T-helper 9 cell (primary cell): Measurements from ENCODE around the gene RERE.

Experiments used
- DNase-seq: peaks from one replicate; pipeline ENCODE4 v3.0.0-alpha.2; 2020

Gene RERE

GRCh38 chr1:8663090-8663802 lies 154.2 kb downstream of the RERE start:
- no peak for DNase-seq

- no peak for DNase-seq
These were observed 154.9 kb downstream of the RERE start for GRCh38 chr1:8662380-8663072.

DNA sequence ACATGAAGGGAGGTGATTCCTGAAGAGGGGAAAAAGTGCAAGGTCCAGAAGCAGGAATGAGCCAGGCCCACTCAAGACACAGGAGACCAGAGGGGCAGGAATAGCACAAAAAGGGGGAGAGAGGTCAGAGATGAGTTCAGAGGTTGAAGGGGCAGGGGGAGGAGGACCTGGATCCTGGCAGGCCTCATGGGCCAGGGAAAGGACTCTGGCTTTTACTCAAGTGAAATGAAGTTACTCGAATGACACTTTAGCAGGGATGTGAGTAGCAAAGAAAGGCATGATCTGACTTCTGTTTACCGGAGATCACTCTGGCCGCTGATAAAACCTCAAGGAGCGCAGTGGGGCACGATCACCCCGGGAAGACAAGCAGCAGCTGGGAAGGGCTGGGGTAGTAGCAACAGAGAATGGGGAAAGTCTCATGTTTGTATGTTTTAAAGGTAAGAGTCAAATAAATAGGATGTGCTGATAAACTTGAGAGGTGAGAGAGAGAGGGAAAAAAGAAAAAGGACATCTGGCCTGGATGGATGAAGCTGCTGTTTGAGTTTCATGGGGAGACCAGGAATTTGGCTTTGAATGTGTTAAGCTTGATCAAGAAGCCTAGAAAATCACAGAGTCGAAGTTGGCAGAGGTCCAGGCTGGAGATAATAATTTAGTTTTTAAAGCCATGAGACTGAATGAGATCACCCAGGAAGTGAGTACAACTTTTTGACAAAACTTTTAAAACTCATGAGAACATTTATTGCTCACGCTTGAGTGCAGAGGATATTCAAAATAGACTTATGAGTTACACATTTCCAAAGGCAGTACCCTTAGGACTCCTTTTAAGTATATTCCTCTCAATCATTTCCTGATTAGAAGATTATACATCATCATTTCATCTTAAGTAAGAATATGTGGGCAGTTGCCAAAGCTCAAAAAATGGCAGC lies 156.0 kb downstream of the RERE start:
- no peak for DNase-seq

GRCh38 chr1:8660411-8660828 lies 157.0 kb downstream of the RERE start:
- DNase-seq = no peak

DNA sequence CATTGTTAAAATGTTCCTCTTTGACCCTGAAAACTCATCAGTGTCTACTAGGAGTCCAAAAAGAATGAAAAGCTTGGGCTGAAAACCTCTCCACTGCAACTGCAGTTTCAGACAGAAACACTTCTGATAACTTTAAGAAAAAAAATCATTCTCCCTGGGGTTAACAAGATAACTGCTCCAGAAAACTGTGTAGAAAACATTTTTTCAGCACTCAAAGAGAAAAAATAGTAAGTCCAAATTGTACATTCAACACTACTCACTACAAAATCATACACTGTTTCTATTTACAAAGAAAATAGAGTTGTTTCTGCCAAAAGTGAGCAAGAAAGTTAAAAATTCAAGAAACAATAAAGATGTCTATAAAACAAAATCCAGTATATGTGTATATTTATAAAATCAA lies 157.8 kb downstream of the RERE start:
- DNase-seq = no peak

DNA sequence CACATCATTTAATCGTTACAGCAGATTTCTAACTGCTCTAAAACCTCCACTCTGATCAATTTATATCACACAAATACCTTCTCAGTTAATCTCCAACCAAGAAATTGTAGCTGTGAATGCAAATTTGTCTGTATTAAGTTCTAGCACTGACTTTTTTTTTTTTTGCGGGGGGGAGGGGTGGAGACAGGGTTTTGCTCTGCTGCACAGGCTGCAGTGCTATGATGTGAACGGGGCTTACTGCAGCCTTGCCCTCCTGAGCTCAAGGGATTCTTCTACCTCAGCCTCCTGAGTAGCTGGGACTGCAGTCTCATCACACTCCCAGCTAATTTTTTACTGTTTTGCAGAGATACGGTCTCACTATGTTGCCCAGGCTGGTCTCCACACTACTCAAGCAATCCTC lies 163.6 kb downstream of the RERE start:
- DNase-seq = no peak

- no peak for DNase-seq
These were observed 164.9 kb downstream of the RERE start for GRCh38 chr1:8652467-8653046.

- no peak for DNase-seq
These were observed 165.5 kb downstream of the RERE start for GRCh38 chr1:8651962-8652361.

GRCh38 chr1:8651236-8651890 lies 166.1 kb downstream of the RERE start:
- no peak for DNase-seq

DNA sequence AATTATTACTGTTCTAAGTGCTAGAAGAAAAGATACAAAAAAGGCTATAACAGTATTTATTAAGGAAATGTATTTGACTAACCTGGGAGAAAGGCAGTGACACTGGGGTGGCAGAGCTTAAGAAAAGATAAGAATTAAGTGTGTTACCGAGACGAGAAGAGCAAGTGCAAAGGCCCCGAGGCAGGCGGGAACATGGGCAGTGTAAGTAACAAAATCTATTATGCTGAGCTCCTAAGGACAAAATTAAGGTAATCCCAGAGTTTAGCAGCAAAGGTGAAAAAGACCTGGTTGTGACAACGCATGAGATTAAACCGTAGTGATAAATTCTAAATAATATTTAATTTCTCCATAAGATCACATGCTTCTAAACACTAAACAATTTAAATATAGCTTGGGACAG lies 167.6 kb downstream of the RERE start:
- DNase-seq = no peak

GRCh38 chr1:8649027-8649426 lies 168.4 kb downstream of the RERE start:
- no peak for DNase-seq

GRCh38 chr1:8646996-8647395 lies 170.4 kb downstream of the RERE start:
- DNase-seq = no peak

DNA sequence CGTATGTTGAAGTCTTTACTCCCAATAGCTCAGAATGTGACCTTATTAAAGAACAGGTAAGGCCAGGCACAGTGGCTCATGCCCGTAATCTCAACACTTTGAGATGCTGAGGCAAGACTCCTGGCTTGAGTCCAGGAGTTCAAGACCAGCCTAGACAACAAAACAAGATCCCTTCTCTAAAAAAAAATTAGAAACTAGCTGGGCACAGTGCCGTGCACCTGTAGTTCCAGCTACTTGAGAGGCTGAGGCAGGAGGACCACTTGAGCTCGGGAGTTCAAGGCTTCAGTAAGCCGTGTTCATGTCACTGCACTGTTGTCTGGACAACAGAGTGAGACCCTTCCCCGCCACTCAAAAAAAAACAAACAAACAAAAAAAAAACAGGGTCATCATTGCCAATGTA lies 171.3 kb downstream of the RERE start:
- no peak for DNase-seq

- DNase-seq = no peak
These were observed 173.6 kb downstream of the RERE start for GRCh38 chr1:8643542-8644536.

DNA sequence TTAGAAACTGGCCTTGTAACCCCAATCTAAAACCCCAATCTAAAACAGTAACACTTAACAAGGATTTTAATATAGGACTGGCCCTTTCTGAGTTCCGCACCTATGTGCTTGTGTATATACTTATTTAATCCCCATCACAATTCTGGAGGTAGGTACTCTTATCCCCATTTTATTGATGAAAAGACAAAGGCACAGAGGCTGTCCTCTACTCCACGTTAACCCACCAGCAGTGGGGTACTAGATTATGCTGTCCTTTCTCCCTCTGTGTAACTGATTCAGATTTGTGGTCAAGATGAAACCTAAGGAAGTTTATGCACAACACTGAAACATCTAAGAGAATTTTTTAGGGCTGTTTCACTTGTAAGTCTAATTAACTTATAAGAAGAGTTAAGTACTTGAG lies 175.3 kb downstream of the RERE start:
- no peak for DNase-seq

DNA sequence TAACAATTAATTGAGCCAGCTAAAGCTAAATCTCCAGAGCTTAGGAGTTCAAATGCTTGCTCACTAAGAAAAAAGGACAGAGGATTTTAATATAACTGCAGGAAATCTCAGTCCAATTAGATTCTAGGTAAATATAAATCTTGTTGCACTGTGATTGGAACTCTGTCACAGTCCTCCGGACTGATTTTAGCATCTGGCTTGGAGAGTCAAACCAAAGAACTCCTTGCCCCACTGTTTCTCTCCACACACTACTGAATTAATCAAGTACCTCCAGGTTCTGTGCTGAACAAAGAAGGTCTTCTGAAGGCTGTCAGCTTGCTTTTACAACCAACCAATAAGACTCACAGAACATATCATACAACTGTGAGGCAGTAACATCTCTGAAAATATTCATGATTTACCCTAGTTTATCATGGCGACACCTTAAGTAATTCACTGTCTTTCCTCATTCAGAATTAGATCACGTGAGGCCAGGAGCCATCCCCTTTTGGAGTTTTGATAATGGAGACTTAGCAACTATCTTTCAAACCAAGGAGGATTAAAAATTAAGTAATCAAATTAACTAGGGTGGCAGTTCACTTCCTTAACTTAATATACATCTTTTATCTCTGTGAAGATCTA lies 176.0 kb downstream of the RERE start:
- no peak for DNase-seq

GRCh38 chr1:8640950-8641349 lies 176.5 kb downstream of the RERE start:
- no peak for DNase-seq

- DNase-seq = no peak
These were observed 178.3 kb downstream of the RERE start for GRCh38 chr1:8639148-8639547.

DNA sequence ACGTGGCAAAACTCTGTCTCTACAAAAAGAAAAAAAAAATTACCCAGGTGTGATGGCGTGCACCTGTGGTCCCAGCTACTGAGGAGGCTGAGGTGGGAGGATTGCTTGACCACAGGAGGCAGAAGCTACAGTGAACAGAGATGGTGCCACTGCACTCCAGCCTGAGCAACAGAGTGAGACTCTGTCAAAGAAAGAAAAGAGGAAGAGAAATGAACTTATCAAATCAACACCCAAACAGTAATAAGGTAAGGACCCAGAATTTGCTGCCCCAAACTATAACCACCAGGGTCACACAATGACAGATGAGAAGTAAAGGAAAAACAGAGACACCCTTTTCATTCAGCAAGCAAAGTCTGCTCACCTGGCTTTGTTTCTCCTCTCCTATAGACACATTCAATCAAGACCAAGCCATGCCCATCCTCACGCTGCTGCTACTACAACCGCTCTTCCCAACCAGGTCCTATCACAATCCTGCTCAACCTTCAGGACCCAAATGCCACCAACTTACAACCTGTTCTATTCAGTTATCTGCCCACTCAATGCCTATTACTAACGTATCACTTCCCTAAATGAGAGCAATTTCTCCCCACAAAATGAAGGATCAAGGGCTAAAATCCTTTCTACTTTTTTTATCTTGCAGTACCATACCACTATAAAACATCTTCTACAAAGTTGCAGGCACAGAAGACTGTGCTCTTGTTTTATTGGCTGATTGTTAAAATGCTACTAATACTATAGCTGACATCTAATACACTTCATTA lies 183.5 kb downstream of the RERE start:
- DNase-seq = no peak

DNA sequence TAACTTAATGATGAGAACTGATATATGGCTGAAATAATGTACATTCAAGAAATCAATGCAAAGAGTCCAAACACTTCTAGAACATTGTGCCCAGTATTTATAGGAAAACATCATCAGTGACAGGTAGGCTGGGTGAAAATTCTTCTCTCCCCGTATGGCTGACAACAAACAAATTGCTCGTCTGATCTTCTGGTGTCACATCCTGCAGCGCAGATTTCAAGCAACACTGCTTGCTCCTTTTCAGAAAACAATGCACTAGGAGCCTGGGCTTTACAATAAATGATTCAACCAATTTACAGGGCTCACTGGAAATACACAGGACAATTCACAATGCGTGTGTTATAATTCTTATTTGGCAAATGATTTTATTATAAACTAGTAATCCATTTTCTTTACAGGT lies 185.3 kb downstream of the RERE start:
- no peak for DNase-seq
